SK-N-SH (cell line): ENCODE measurements around the gene CHTF18.

Source experiments
- CTCF ChIP-seq: fragments of 200-600 bp; sonication (generic); IDR thresholded peaks from 2 replicates; pipeline ENCODE4 v1.6.1; 2017; ENCODE audit warnings: antibody characterized with exemption, mild to moderate bottlenecking, moderate library complexity
- RCOR1 ChIP-seq: fragments of 150-350 bp; IDR thresholded peaks from 2 replicates; pipeline ENCODE4 v1.6.1; 2017; ENCODE audit warnings: antibody characterized with exemption, low read length

GRCh38 chr16:802914-803753, 14.7 kb downstream of the CHTF18 start:
- no peak for TF ChIP-seq RCOR1
- TF ChIP-seq CTCF: no peak
